ENCODE measurements around the gene ABO.
"Not testable (repeated sequence)": the region's sequence is repeated elsewhere in the genome, so short reads cannot be mapped to it uniquely, and the experiment has no call there.

The ABO gene

GRCh38 chr9:133231934-133232568 lies 43.0 kb downstream of the ABO start:
- not testable (repeated sequence) for H3K36me3 Mint-ChIP-seq; H3K27ac Mint-ChIP-seq; DNase-seq (ENCODE audit: low spot score in 2 of 2); H3K9me3 Mint-ChIP-seq; ATAC-seq; H3K4me1 Mint-ChIP-seq; H3K4me3 Mint-ChIP-seq

GRCh38 chr9:133230514-133230913 lies 44.5 kb downstream of the ABO start:
- not testable (repeated sequence) for DNase-seq (ENCODE audit: low spot score in 2 of 2); H3K4me1 Mint-ChIP-seq; ATAC-seq; H3K36me3 Mint-ChIP-seq; H3K27ac Mint-ChIP-seq; H3K4me3 Mint-ChIP-seq; H3K9me3 Mint-ChIP-seq

- no peaks in the 10 kb centered on the region for H3K36me3 Mint-ChIP-seq
- no peak for DNase-seq (ENCODE audit: low spot score in 2 of 2)
- no peaks in the 10 kb centered on the region for H3K9me3 Mint-ChIP-seq
- H3K27ac Mint-ChIP-seq: no peak overlapping the region
- H3K4me3 Mint-ChIP-seq: no peak overlapping the region
- H3K4me1 Mint-ChIP-seq: no peaks in the 10 kb centered on the region
- ATAC-seq: no peak
Measured at GRCh38 chr9:133230093-133230492, 44.9 kb downstream of the ABO start.

DNA sequence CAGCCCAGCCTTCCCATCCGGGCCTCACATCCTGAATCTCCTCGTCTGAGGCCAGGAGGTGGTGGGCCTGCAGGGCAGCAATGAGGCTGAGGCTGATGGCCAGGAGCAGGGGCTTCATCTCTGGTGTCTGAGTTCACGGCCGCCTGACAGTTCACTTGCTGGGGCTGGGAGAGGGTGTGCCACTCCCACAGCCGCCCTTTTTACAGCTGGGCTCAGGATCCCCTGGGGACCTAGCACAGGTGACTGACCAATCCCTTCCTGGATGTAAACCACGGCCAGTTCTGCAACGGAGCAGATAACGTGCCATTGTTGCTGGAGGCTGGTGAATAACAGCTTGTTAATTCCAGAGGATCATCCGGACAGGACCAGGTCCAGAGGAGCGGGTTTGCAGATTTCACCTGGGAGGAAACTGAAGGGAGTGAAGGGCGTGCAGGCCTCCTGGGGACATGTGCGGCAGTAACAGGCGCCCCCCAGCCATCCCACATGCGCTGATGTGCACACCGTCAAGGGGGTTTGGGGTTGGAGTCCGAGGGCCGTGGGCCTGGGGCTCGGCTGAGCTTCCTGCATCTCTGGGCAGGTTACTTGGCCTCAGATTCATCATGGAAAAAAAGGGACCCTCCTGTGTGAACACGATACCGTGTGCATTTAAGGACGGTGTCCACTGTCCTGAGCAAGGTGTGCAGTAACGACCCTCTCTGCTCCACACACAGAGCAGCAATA lies 46.4 kb downstream of the ABO start:
- not testable (repeated sequence) for H3K9me3 Mint-ChIP-seq; H3K4me1 Mint-ChIP-seq; H3K4me3 Mint-ChIP-seq; DNase-seq (ENCODE audit: low spot score in 2 of 2); H3K36me3 Mint-ChIP-seq; H3K27ac Mint-ChIP-seq; ATAC-seq

DNA sequence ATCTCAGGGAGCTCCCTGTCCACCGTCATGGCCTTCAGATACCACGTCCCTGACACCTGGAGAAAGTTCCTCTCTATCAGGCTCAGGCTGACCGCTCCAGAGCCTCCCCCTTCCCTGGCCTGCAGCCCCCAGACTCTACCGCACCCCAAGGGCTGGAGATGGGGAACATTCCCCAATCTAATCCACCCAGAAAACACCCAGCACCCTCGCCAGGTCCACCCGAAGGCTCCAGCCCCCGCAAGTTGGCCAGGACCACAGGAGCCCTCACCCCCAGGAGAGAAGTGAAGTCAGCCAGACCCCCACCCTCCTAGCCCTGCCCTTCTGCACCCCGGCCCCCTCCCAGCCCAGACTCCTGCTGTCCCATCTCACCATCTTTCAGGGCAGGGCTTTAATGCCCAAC lies 47.0 kb downstream of the ABO start:
- H3K27ac Mint-ChIP-seq; DNase-seq (ENCODE audit: low spot score in 2 of 2); H3K4me3 Mint-ChIP-seq; ATAC-seq; H3K4me1 Mint-ChIP-seq; H3K9me3 Mint-ChIP-seq; H3K36me3 Mint-ChIP-seq: not testable (repeated sequence)

GRCh38 chr9:133227242-133227860 lies 47.6 kb downstream of the ABO start:
- H3K4me1 Mint-ChIP-seq: no peaks in the 10 kb centered on the region
- ATAC-seq (no peak), DNase-seq (ENCODE audit: low spot score in 2 of 2) (no peak)
- H3K36me3 Mint-ChIP-seq: no peaks in the 10 kb centered on the region
- H3K27ac Mint-ChIP-seq: no peak overlapping the region
- H3K9me3 Mint-ChIP-seq: no peaks in the 10 kb centered on the region
- H3K4me3 Mint-ChIP-seq: no peak overlapping the region

- Mint-ChIP-seq H3K27ac (no peak overlapping the region), H3K4me3 (no peak overlapping the region), H3K4me1 (no peaks in the 10 kb centered on the region), H3K36me3 (no peaks in the 10 kb centered on the region), H3K9me3 (no peaks in the 10 kb centered on the region)
- no peak for ATAC-seq
- DNase-seq (ENCODE audit: low spot score in 2 of 2): no peak
Measured at GRCh38 chr9:133226219-133227171, 48.5 kb downstream of the ABO start.

DNA sequence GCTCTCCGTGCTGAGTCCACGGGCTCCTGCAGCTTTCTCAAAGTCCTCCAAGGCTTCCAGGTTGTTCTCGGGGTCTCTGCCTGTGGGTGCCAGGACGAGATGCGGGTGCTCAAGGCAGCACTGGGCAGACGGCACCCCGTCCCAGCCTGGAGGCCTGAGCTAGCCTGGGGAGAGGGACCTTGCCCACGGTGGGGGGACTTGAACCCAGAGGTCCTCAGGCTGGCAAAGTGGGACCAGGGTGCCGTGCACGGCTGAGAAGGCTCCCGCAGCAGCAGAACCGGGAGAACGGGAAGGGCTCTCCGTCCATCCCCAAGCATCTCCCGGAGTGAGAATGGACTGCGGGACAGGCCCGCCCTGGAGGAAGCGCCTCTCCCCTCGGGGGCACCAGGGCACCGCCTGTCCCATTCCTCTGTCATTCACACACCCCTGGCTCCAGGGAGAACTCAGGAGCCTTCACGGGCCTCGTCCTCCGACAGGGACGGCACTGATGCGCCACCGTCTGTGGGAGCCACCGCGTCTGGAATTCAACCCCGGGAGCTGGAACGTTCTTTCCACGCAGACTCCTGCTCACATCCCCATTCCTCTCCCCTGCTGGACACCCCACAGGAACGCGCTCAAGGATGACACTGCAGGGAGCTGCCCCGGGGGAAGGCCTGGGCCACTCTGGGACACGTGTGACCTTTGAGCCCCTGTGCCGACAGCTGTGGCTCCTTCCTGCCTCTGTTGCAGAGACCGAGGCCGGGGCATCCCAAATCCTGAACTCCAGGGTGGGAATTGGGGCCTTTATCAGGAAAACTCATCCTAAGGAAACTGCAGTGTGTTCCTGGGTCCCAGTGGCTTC lies 49.6 kb downstream of the ABO start:
- Mint-ChIP-seq H3K4me3 (no peak overlapping the region), H3K36me3 (no peaks in the 10 kb centered on the region), H3K4me1 (no peaks in the 10 kb centered on the region), H3K9me3 (no peaks in the 10 kb centered on the region), H3K27ac (no peak overlapping the region)
- no peak for ATAC-seq
- no peak for DNase-seq (ENCODE audit: low spot score in 2 of 2)

GRCh38 chr9:133224762-133225161 lies 50.2 kb downstream of the ABO start:
- no peak overlapping the region for H3K4me3 Mint-ChIP-seq
- H3K36me3 Mint-ChIP-seq: no peaks in the 10 kb centered on the region
- H3K4me1 Mint-ChIP-seq: no peaks in the 10 kb centered on the region
- no peak overlapping the region for H3K27ac Mint-ChIP-seq
- H3K9me3 Mint-ChIP-seq: no peaks in the 10 kb centered on the region
- ATAC-seq (no peak), DNase-seq (ENCODE audit: low spot score in 2 of 2) (no peak)

DNA sequence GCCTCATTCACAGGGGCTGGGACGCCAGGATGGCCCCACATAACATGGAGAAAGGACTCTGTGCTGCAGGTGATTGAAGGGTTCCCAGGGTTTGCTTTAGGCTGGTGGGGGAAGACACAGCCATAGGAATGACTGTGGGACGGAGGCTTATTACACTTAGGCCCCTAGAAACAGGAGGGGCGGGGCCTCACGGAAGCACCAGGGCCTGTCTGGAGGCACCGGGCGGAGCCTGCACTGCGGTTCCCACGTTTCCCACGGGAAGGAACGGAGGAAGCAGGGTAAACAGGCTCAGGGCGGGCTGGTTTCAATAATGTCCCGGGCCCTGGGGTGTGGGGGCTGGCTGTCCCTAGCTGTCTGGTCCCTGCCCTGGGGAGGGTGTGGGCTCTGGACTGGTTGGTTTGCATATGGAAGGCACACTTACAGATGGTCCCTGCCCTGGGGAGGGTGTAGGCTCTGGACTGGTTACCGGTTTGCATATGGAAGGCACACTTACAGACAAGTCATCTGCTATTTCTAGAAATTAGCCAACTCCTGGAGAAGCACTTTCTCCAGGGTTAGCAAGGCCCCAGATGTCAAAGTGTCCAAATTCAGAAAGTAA lies 51.7 kb downstream of the ABO start:
- H3K4me1 Mint-ChIP-seq; DNase-seq (ENCODE audit: low spot score in 2 of 2); ATAC-seq; H3K36me3 Mint-ChIP-seq; H3K9me3 Mint-ChIP-seq; H3K27ac Mint-ChIP-seq; H3K4me3 Mint-ChIP-seq: not testable (repeated sequence)

GRCh38 chr9:133221994-133222393 lies 53.0 kb downstream of the ABO start:
- not testable (repeated sequence) for H3K4me1 Mint-ChIP-seq; H3K27ac Mint-ChIP-seq; H3K9me3 Mint-ChIP-seq; H3K4me3 Mint-ChIP-seq; H3K36me3 Mint-ChIP-seq; ATAC-seq; DNase-seq (ENCODE audit: low spot score in 2 of 2)

- DNase-seq (ENCODE audit: low spot score in 2 of 2) (no peak), ATAC-seq (peak; percentile 47)
- Mint-ChIP-seq H3K4me3 (no peak overlapping the region), H3K36me3 (no peaks in the 10 kb centered on the region), H3K27ac (no peak overlapping the region), H3K9me3 (no peaks in the 10 kb centered on the region), H3K4me1 (no peaks in the 10 kb centered on the region)
Measured at GRCh38 chr9:133221177-133221809, 53.7 kb downstream of the ABO start.

DNA sequence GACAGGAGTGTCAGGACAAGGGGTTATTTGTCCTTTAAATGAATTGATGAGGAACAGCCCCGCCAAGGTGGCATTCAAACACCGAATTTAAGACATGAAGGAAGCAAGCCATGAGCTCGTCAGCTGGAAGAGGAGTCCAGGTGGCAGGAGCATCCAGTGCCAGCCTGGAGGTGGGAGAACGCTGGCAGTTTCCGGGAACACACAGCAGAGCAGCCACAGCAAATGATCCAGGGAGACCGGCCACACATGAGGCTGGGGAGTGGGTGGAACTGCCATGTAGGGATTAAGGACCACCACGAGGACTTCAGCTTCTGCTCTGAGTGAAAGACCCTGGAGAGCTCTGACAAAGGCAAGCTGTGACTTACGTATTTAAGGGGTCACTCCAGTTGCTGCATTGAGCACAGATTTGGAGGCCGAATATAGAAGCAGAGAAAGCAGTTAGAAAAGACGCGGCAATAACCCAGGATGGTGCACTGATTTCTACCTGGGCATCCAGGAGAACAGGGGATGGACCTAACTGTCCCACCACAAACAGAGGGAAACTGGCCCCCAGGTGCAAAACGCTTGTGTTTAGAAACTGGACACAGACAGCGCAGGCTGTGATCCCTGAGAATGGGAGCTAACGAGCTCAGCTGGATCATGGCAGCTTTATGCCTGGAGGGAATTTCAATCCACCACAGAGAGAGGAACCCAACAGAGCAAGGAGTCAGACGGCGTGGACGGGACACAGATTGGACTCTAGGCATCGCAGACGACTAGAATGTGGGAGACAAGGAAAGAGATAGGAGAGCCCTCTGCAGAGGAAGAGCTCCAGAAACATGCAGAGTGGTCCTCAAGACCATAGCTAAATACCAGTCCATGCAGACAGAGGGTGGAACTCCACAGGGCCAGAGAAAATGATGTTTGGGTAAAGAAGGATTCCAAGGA lies 56.7 kb downstream of the ABO start:
- H3K36me3 Mint-ChIP-seq; DNase-seq (ENCODE audit: low spot score in 2 of 2); H3K27ac Mint-ChIP-seq; H3K4me3 Mint-ChIP-seq; H3K9me3 Mint-ChIP-seq; H3K4me1 Mint-ChIP-seq; ATAC-seq: not testable (repeated sequence)
